PFSK-1 (cell line): ENCODE data around the gene GNAT2.

ENCODE experiments used
- POLR2AphosphoS5 ChIP-seq: IDR thresholded peaks from 2 replicates; pipeline ENCODE4 v1.6.1; 2012; ENCODE audit warnings: low read depth, mild to moderate bottlenecking, control low read depth, low read length, moderate library complexity
- SIN3A ChIP-seq: IDR thresholded peaks from 2 replicates; pipeline ENCODE4 v1.6.1; 2012; ENCODE audit warnings: mild to moderate bottlenecking, low read length, moderate library complexity, borderline replicate concordance; ENCODE audit not compliant: insufficient read depth
- TF ChIP-seq, protein P1 (sequence below), 2 experiments: IDR thresholded peaks; 2 replicates each; pipeline versions ENCODE4 v1.6.1 to v1.8.0; 2011 to 2012; ENCODE audit warnings: low read depth in 2 of 2, low read length in 2 of 2, control low read depth in 1 of 2, inconsistent platforms in 1 of 2, mild to moderate bottlenecking in 1 of 2, moderate library complexity in 1 of 2; ENCODE audit not compliant: insufficient read depth in 1 of 2

DNA sequence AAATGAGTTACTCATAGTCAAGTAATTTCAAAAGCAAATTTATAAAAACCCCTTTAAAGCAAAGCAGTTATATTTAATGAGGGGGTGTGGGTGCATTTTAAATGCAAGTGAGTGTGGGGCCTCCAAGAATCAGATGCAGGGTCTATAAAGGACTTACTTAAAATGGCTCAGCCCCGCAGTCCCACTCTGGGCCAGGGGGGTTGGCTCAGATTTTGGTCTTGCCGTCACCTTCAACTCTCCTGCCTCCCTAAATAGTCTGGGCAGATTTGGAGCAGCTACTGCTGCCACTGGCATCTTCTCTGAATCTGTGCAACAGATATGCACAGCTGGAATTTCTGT, 16.4 kb upstream of the GNAT2 start:
- TF ChIP-seq, protein P1, sequence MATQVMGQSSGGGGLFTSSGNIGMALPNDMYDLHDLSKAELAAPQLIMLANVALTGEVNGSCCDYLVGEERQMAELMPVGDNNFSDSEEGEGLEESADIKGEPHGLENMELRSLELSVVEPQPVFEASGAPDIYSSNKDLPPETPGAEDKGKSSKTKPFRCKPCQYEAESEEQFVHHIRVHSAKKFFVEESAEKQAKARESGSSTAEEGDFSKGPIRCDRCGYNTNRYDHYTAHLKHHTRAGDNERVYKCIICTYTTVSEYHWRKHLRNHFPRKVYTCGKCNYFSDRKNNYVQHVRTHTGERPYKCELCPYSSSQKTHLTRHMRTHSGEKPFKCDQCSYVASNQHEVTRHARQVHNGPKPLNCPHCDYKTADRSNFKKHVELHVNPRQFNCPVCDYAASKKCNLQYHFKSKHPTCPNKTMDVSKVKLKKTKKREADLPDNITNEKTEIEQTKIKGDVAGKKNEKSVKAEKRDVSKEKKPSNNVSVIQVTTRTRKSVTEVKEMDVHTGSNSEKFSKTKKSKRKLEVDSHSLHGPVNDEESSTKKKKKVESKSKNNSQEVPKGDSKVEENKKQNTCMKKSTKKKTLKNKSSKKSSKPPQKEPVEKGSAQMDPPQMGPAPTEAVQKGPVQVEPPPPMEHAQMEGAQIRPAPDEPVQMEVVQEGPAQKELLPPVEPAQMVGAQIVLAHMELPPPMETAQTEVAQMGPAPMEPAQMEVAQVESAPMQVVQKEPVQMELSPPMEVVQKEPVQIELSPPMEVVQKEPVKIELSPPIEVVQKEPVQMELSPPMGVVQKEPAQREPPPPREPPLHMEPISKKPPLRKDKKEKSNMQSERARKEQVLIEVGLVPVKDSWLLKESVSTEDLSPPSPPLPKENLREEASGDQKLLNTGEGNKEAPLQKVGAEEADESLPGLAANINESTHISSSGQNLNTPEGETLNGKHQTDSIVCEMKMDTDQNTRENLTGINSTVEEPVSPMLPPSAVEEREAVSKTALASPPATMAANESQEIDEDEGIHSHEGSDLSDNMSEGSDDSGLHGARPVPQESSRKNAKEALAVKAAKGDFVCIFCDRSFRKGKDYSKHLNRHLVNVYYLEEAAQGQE (IDR thresholded peaks at IDR 0.05; ENCODE audit: insufficient read depth in 1 of 2, low read depth in 2 of 2, low read length in 2 of 2) = no peak
- TF ChIP-seq POLR2AphosphoS5 = no peak
- TF ChIP-seq SIN3A = no peak
